ENCODE measurements around the gene RELL2.
A peak's percentile ranks its signal among the peaks of the same experiment; 100 is the strongest.

Gene RELL2

GRCh38 chr5:141681295-141681694 is 44.5 kb downstream of the RELL2 start:
- no peak for DNase-seq

GRCh38 chr5:141681695-141682641 is 45.2 kb downstream of the RELL2 start, which contains the start of gene ARAP3:
Gene ARAP3 (minus strand): TSS chr5:141682230. CDS start chr5:141680486, 1,744 bp downstream.
- peak; percentile 82 for DNase-seq

- no peak for DNase-seq
Measured at GRCh38 chr5:141683596-141684141, 46.9 kb downstream of the RELL2 start.

- DNase-seq: no peak
Measured at GRCh38 chr5:141685591-141685990, 48.8 kb downstream of the RELL2 start.

GRCh38 chr5:141686648-141687416 is 50.0 kb downstream of the RELL2 start:
- no peak for DNase-seq

All from HCEC 1CT (cell line).